HG03064 (cell line): ENCODE results near the gene PPP1R9B.

Experiments
- ATAC-seq: cut with Tn5 transposase; IDR thresholded peaks from one replicate; pipeline ENCODE4 v1.9.1; 2021; ENCODE audit warnings: low read depth; ENCODE audit not compliant: unreplicated experiment

PPP1R9B gene

GRCh38 chr17:50188531-50188920, 38.0 kb upstream of the PPP1R9B start:
- ATAC-seq, result no peak

- ATAC-seq, result no peak
Observed at GRCh38 chr17:50187751-50188530, 37.5 kb upstream of the PPP1R9B start.

- no peak for ATAC-seq
Observed at GRCh38 chr17:50187394-50187725, 36.9 kb upstream of the PPP1R9B start.

GRCh38 chr17:50186661-50187393, 36.4 kb upstream of the PPP1R9B start:
- ATAC-seq, result no peak

GRCh38 chr17:50185631-50186471, 35.4 kb upstream of the PPP1R9B start:
- no peak for ATAC-seq

- ATAC-seq, result no peak
Observed at GRCh38 chr17:50184611-50185398, 34.3 kb upstream of the PPP1R9B start.

GRCh38 chr17:50184064-50184463, 33.6 kb upstream of the PPP1R9B start:
- ATAC-seq, result no peak

- no peak for ATAC-seq
Observed at GRCh38 chr17:50183421-50183994, 33.0 kb upstream of the PPP1R9B start.

GRCh38 chr17:50182783-50183420, 32.4 kb upstream of the PPP1R9B start:
- no peak for ATAC-seq

GRCh38 chr17:50181591-50182560, 31.4 kb upstream of the PPP1R9B start:
- ATAC-seq, result no peak

GRCh38 chr17:50181144-50181543, 30.7 kb upstream of the PPP1R9B start:
- no peak for ATAC-seq

GRCh38 chr17:50180620-50181019, 30.1 kb upstream of the PPP1R9B start:
- ATAC-seq, result no peak

- no peak for ATAC-seq
Observed at GRCh38 chr17:50180111-50180510, 29.6 kb upstream of the PPP1R9B start.

GRCh38 chr17:50177983-50178834, 27.7 kb upstream of the PPP1R9B start:
- no peak for ATAC-seq

GRCh38 chr17:50177476-50177875, 27.0 kb upstream of the PPP1R9B start:
- ATAC-seq, result no peak

- no peak for ATAC-seq
Observed at GRCh38 chr17:50176559-50177357, 26.3 kb upstream of the PPP1R9B start.
